ENCODE results near the gene PPA1.
A peak's percentile ranks its signal among the peaks of the same experiment; 100 is the strongest.
"Not testable (repeated sequence)": the region's sequence is repeated elsewhere in the genome, so short reads cannot be mapped to it uniquely, and the experiment has no call there.

Gene PPA1

DNA sequence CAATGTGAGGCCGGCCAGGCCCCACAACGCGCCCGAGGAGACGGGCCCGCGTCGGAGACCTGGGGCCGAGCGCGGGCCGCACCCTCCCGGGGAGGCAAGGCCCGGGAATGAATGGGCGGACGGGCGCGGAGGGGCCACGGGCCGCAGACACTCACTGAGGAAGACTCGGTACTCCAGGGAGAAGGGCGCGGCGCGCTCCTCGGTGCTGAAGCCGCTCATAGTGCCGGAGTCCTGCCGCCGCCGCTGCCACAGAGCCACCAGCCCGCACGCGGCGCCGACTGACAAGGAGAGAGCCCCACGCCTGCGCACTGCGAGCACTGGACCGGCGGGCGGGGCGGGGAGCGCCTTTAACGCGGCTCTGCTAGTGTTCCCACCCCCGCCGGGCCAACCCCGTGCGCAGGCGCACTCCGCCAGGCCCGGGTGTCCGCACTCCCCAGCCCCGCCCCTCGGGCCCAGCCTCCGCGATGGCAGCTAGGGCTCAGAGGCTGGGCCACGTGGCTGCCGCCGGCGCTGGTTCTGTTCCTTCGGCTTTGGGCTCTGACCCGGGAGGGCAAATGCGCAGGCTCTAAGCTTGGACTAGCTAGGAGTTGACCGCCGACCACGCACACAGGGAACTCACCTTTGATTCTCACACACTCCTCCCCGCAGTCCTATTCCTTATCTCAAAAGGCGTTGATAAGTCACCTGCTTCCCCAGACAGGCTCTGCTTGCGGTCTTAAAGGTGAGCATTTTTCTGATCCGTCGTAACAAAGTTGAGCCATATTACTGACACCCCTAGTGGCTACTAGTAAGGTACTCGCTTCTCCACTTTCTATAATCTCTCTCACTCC is at the start of gene PPA1:
Gene PPA1 (minus strand): TSS at position 321 of the 830 bp plus-strand sequence. CDS start 102 bp downstream, at position 219.
- DNase-seq, result peak; percentile 98

DNA sequence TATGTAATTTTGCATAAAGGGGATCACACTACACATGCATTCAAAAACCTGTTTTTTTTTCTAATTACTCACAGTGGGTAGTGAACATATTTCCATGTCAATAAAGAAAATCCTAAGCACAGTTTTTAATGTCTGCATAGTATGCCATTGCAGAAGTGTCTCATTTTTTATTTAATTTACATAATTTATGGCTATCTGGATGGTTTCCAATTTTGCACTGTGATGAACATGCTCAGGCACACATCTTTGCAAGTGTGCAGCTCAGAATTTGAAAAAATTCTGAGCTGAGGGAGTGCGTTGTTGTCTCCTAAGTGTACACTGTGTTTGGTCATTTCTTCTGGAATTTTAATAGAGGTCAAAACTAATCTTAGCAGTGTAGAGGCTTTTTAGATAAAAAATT is 48.4 kb upstream of the PPA1 start:
- DNase-seq, result no peak

DNA sequence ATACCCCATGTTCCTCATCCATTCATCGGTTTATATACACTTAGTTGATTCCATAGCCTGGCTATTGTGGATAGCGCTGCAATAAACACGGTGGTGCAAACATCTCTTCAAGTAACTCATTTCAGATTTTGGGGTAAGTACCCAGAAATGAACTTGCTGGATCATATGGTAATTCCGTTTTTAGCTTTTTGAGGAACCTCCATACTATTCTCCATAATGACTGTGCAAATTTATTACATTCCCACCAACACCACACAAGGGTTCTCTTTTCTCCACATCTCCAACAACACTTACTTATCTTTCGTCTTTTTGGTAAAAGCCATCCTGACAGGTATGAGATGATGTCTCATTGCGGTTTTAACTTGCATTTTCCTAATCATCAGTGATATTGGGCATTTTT is 46.9 kb upstream of the PPA1 start:
- DNase-seq, result no peak

DNA sequence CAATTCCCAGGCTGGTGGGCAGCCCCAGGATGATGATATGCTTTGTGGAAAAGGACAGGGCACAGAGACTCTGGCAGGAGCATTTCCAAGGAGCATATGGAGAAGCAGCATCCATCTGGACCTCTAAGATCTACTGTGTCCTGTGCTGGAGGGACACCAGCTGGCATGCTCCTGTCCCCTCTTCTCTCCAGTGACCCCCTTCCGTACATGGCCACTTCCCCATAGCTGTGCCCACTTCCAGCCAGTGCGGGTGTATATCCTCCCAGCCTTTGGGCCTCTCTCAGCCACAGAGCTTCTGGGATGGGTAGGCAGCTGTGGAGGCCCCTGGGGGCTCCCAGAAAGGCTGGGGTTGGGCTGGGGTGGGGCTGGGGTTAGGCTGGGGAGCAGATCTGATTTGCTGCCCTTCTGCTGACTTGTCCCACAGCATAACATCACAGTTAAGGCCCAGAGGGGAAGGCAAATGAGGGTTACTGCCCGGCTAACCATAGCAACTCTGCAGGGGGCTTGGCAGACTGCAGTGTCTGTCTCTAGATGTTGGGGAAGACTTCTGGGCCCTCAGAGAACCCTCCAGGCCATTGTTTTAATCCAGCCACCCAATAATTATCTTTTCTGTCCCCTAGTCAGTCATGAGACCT is 44.3 kb upstream of the PPA1 start:
- no peak for DNase-seq

DNA sequence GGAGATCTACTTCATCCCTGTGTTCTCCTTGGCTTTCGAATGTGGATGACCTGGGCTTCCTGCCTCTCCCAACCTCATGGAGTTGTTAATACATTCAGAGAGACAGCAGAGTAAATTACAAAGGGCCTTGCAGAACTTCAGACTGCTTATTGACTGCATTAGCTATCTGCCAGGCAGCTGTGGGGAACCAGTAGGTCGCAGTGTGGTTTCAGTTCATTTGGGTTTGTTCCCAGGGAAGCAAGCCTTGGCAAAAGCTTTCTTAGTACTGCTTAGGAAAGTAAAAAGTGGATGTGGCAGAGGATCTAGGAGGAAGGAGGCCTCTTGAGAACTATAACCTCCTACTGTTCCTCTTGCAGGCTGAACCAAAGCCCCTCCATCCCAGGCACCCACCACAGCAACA is 41.4 kb upstream of the PPA1 start:
- DNase-seq, result no peak

DNA sequence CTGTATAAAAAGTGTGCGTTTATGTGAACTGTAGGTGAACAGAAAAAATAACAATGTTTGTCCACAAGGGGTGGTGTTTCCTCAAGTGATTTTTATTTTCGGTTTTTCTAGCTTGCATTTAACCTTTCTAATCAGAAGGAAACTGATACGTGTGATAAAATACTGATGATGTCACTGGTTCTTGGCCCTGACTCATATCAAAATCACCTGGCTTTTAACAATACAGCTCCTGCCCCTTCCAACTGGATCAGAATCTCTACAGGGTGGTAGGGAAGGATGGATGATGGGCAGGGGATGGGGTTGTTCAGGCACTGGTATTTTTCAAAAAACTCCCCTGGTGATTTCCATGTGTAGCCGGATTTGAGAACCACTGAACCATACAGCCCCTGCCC is 39.7 kb upstream of the PPA1 start:
- DNase-seq, result no peak

DNA sequence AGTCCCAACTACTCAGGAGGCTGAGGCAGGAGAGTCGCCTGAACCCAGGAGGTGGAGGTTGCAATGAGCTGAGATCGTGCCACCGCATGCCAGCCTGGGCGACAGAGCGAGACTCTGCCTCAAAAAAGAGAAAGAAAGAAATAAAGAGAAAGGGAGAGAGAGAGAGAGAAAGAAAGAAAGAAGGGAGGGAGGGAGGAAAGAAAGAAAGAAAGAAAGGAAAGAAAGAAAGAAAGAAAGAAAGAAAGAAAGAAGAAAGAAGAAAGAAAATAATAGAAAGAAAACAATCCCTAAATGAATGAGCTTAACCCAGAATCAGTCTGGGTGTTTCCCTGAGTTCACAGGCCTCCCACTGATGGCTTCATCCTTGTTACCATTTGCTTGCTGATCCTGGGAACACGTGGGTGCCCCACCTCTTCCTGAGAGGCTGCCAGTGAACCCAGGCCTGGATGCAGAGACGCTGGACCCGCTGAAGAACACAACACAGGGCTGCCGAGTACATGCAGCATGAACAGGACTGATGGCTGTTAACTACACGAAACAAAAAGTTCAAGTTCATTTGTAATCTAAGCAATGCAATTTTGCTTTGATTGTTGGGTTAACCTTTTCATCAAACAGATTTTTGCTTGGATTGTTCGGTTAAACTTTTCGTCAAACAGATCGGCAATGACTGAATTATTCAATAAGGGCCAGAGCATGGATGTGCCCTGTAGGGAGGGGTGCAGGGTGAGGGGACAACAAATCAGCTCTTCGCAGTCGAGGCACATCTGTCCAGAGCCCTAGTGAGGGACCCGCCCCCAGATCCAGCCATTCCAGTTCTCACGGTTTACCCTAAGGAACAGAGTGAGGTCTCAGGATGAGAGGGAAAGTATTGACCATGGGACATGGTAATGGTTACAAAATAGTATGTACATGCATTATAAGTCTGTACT is 39.0 kb upstream of the PPA1 start:
- DNase-seq, result no peak

DNA sequence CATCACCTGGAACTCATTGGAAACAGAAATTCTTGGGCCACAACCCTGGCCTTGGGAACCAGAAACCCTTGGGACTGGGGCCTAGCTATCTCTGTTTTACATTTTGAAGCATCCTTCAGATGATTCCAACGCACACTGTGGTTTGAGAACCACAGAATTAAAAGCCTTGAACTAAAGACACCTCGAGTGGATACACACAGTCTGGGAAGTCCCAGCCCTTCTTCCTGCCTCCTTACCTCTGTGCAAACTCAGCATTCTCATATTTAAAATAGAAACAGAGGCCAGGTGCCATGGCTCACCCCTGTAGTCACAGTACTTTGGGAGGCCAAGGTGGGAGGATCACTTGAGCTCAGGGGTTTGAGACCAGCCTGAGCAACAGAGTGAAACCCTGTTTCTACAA is 37.7 kb upstream of the PPA1 start:
- no peak for DNase-seq

DNA sequence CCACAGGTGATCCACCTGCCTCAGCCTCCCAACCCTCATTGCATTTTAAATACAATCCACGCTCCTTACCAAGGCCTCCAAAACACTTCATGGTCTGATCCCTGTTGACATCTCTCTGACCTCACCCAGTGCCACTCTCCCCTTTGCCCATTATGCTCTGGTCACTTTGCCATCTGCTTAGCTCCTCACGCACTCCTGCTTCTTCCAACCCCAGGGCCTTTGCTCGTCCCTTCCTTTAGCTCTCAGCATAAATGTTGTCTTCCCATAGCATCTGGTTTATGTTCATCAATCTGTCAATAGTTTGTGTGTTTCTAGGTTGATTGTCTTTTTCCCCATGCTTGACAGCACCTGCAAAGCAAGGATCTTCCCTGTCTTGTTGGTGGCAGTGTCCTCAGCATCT is 36.5 kb upstream of the PPA1 start:
- no peak for DNase-seq

DNA sequence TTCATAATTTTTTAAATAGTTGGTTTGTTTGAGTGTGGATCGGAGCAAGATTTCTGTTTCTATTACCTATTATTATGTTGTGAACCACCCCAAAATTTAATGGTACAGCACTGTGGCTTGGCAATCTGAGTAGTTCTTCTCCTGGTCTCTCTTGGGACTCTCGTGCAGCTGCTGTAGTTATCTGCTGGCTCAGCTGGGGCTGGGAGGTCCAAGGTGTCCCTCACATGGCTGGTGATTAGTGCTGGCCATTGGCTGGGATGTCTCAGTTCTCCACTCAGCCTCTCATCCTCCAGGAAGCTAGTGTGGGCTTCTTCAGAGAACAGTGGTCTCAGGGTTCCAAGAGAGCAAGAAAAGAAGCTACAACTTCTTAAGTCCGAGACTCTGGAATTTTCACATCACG is 35.1 kb upstream of the PPA1 start:
- no peak for DNase-seq

DNA sequence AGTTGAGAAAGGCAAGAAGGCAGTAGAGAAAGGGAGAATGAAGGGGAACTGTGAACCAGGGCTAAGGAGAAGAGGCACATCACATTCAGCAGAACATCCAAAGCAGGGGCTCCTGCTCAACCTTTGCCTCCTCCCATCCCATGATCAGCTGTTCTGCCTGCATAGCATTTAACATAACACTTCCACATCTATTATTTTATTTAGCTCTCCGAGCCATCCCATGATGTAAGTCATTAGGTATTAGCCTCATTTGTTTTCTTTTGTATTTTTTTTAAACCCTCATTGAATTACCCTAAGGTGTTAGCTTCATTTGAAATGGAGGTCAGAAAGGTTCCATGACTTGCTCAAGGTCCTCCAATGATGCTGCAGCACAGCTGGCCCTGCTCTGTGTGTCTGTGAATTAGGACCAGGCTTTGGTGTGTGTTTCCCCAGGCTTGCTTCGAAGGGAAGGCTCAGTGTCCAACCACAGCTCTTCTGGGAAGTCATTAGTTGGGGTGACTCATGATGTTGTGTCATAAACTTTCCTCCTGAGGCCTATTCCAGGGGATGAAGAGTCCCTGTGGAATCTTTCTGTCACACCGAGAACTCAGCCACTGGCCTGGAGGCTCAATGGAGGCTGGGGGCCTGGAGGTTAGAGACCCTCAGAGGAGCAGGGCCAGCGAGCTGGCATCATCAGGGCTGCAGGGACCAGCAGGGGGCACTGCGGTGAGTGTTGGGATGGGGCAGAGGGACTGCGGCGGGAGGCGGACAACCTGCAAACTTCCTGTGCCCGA is 34.1 kb upstream of the PPA1 start:
- no peak for DNase-seq

DNA sequence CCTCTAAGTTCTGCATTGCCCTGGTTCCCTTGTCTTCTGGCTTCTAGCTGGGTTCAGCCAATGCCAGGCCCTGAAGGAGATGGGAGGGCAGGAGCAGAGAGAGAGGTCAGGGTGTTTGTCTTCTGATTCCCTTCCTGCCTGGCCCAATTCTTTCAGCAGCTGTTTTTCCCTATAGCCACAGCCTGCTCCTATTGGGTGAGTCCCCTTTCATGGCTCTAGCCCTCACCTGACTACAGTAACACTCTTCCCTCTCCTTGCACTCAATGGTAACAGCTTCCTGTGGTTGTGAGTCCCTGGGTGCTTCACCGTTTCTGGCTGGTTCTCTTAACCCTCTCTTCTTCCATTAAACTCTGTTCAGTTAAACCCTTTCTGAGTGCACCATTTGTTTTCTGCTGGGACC is 33.5 kb upstream of the PPA1 start:
- no peak for DNase-seq

DNA sequence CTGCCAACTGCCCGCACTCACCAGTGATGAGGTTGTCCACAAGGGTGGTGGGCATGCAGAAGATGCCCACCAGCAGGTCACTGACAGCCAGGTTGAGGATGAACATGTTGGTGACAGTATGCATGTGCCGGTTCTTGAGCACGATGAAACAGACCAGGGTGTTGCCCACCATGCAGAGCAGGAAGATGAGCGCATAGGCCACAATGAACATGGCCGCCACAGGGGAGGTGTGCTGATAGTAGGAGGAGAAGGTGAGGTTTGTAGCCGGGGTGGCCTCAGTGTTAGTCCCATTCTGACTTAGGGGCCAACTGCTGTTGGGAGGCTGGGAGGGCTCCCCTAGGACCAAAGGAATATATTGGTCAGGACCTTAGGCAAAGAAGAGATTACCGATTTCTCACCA is 32.8 kb upstream of the PPA1 start:
- no peak for DNase-seq

DNA sequence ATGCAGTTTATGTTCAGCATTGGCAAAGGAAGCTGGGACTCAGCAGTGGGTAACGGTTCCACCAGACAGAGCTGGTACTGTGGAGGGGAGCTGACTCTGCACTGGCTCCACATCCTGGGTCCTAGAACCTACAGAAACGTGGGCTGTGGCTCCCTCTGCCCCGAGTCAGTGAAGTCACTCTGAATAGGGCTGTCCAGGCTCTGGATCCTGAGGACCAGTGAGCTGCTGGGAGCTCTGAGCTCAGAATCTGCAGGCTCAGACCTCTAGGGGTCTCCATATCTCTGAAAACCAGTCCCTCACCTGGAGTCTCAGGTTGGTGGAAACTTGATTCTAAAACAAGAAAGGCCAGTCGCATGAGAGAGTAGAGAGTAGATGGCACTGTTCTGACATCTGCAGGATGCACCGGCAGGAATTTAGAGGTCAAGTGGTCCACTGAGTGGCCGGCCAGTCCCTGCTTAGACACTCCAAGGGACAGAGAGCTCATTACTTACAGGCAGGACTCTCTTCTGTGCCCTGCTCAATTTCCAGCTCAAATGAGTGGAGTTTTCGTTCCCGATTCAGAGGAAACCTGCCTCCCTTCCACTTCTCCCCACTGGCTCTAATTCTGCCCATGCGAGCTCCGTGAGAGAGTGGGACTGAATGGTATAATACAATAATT is 31.9 kb upstream of the PPA1 start:
- no peak for DNase-seq

DNA sequence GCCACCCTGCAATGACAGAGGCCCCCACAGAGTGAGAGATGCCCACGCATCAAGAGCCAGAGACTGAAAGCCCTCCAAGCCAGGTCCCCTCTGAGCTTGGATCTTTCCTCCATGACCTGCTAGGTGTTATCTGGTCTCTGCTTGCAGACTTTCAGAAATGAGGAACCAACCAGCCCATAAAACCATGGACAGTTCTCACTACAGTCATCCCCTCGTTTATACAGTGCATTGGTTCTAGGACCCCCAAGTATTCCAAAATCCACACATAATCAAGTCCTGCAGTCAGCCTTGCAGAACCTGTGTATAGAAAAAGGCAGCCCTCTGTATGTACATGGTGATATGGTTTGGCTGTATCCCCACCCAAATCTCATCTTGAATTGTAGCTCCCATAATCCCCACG is 27.5 kb upstream of the PPA1 start:
- no peak for DNase-seq

DNA sequence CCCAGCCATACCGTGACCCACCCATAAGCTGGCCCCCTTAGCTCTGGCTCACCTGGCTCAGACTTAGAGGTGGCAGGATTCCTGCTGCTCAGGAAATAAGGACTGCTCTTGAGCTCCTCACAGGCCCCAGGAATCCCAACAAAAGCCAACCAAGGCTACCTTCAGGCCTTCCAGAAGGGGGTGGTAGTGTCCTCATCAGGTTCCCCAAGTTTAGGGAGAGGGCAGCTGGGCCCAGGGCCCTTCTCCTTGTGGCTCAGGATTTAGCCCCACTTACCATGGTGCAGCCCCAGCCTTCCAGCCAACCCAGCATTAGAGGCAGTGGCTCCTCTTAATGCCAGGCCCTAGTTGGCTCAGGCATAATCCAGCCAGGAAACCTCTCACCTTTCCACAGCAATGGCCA is 27.0 kb upstream of the PPA1 start:
- no peak for DNase-seq

DNA sequence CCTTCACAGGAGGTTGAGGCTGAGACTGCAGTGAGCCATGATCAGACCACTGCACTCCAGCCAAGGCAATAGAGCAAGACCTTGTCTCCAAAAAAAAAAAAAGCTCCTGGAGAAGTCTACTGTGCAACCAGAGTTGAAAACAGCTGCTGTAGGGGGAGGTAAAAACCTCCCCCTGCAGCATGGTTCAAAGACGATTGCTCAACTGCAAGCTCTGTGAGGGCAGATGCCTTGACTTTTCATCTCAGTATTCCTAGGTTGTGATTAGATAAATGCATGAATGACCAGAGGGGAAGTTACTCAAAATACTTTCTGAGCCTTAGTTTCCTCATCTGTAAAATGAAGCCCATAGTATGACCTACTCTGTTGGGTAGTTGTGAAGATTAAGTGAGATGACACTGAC is 25.0 kb upstream of the PPA1 start:
- no peak for DNase-seq

DNA sequence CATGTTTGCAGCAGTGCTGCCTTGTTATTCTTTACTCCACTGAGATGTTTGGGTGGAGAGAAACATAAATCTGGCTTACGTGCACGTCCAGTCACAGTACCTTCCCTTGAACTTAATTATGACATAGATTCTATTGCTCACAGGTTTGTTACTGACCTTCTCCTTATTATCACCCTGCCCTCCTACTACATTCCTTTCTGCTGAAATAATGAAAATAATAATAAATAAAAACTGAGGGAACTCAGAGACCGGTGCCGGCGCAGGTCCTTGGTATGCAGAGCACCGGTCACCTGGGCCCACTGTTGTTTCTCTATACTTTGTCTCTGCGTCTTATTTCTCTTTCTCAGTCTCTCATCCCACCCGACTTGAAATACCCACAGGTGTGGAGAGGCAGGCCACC is 24.6 kb upstream of the PPA1 start:
- DNase-seq, result not testable (repeated sequence)

DNA sequence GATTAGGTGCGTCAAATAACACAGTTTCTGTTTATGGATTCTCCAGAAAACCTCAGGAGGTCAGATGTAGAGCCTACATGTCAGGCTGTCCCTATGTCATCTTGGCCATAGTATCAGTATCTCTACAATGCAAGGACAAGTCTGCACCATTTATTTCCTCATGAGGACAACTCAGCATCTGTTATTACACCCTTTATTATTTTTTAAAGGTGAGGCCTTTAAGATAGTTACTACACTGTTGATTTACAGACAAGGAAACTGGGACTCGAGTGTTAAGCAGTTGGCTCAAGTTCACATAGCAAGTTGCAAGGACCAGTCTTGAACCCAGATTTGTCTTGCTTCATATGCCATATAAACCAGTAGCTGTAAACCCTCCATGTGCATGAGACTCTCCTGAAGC is 23.2 kb upstream of the PPA1 start:
- no peak for DNase-seq

DNA sequence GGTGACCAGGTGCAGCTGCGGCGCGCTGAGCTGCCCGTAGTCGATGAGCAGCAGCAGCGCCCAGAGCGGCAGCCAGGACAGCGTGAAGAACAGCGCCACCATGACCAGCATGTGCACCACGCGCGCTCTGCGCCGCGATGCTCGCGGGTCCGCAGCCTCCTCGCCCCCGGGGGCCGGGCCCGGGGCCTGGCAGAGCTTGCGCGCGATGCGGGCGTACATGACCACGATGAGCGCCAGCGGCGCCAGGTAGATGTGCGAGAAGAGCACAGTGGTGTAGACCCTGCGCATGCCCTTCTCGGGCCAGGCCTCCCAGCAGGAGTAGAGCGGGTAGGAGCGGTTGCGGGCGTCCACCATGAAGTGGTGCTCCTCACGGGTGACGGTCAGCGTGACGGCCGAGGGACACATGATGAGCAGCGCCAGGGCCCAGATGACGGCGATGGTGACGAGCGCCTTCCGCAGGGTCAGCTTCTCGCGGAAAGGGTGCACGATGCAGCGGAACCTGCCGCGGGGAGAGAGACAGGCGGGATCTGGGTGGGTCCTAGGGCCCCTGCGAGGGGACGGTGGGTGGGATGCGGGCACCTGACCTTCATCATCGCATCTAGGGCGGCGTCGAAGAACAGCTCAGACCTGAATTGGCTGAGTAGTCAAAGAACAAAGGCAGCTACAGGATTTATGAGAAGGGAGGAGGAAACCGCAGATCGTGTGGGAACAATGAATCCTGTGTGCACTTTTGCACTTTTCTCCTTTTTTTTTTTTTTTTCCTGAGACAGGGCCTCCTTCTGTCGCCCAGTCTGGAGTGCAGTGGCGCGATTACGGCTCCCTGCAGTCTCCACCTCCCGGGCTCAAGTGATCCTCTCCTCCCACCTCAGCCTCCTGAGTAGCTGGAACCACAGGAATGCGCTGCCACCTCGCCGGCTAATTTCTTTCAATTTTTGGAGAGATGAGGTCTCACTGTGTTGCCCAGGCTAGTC is 22.4 kb upstream of the PPA1 start:
- DNase-seq, result peak; percentile 59

DNA sequence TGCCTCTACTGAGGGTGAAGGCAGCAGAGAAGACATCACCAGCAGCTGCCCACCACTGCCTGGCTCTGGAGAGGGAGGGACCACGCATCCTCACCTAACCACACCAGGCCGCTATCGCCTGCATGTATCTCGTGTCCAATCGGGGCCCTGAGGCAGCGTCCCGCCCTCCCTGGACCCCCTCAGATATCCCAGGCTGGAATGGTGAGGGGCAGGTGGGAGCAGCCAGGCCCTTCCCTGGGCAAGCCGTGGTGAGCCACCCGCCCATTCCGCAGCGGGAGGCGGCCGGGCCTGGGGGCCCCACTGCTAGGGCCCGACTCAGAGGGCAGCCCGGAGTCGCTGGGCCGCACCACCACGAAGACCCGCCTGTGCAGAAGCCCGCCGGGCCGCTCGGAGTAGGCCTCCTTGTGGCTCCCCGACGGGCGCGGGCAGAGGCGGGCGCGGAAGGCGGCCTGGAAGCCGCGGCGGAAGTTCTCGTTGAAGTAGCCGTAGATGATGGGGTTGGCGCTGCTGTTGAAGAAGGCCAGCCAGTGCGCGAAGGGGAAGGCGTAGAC is 21.6 kb upstream of the PPA1 start:
- no peak for DNase-seq
